Progenitor cell of endocrine pancreas (in vitro differentiated cells): Measurements from ENCODE around the gene ZCCHC4. TPM values are rescaled to one million over a fixed set of nuclear protein-coding genes. Genes with fewer than 3 reads are reported as not detected.
"Not testable (repeated sequence)": the region's sequence is repeated elsewhere in the genome, so short reads cannot be mapped to it uniquely, and the experiment has no call there.

ENCODE experiments used
- DNase-seq: peaks from one replicate; pipeline ENCODE4 v3.0.0; 2021; ENCODE audit warnings: low spot score; ENCODE audit not compliant: unreplicated experiment
- H3K27ac Mint-ChIP-seq: 2 replicates; pipeline ENCODE4 v1.8.0; 2021; ENCODE audit warnings: mild to moderate bottlenecking, moderate library complexity, mixed read lengths
- H3K27me3 Mint-ChIP-seq: 2 replicates; pipeline ENCODE4 v1.8.0; 2021; ENCODE audit warnings: mixed read lengths
- H3K36me3 Mint-ChIP-seq: 2 replicates; pipeline ENCODE4 v1.8.0; 2022; ENCODE audit warnings: mixed read lengths; ENCODE audit not compliant: insufficient read depth
- H3K4me1 Mint-ChIP-seq: 2 replicates; pipeline ENCODE4 v1.8.0; 2021; ENCODE audit warnings: low read depth, mixed read lengths
- H3K4me3 Mint-ChIP-seq: 2 replicates; pipeline ENCODE4 v1.8.0; 2021; ENCODE audit warnings: low read depth, mild to moderate bottlenecking, moderate library complexity, mixed read lengths
- H3K9me3 Mint-ChIP-seq: 2 replicates; pipeline ENCODE4 v1.8.0; 2021; ENCODE audit warnings: low read depth, mixed read lengths
- total RNA-seq: library from RNA; stranded (reverse); gene quantifications from 2 replicates; pipeline ENCODE4 v1.2.1, GENCODE V29; 2021
- TF ChIP-seq, protein P1 (sequence below): fragments of 200-600 bp; sonication (generic); IDR thresholded peaks from one replicate; pipeline ENCODE4 v1.5.0; 2021; ENCODE audit warnings: antibody characterized with exemption, mild to moderate bottlenecking; ENCODE audit not compliant: unreplicated experiment

ZCCHC4 gene
- total RNA-seq, 1 donor from 2014 or later: 12.1 TPM

DNA sequence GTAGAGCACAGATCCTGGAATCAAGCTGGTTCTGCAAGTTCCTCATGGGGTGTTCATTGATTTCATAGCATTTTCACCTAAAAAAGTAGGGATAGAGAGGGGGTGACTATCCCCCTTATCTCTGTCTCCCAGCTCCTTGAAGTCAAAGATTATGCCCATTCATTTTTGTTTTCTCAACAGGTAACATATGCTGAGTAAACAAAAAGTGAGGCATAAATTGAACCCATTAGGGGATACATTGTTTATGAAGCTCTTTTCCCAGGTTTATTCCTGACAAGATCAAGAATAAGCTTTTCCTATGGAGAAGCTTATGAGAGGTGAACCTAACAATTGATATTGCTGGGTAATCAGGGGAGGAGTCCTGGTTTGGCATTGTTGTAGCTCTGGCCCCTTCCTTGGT lies 55.3 kb downstream of the ZCCHC4 start:
- DNase-seq: no peak
- Mint-ChIP-seq H3K36me3 (no peaks in the 10 kb centered on the region), H3K4me3 (no peak overlapping the region), H3K27ac (no peak overlapping the region), H3K4me1 (peaks cover 34% of the 10 kb centered on the region), H3K9me3 (no peaks in the 10 kb centered on the region), H3K27me3 (no peaks in the 10 kb centered on the region)
- TF ChIP-seq, protein P1, sequence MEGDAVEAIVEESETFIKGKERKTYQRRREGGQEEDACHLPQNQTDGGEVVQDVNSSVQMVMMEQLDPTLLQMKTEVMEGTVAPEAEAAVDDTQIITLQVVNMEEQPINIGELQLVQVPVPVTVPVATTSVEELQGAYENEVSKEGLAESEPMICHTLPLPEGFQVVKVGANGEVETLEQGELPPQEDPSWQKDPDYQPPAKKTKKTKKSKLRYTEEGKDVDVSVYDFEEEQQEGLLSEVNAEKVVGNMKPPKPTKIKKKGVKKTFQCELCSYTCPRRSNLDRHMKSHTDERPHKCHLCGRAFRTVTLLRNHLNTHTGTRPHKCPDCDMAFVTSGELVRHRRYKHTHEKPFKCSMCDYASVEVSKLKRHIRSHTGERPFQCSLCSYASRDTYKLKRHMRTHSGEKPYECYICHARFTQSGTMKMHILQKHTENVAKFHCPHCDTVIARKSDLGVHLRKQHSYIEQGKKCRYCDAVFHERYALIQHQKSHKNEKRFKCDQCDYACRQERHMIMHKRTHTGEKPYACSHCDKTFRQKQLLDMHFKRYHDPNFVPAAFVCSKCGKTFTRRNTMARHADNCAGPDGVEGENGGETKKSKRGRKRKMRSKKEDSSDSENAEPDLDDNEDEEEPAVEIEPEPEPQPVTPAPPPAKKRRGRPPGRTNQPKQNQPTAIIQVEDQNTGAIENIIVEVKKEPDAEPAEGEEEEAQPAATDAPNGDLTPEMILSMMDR: no peak

DNA sequence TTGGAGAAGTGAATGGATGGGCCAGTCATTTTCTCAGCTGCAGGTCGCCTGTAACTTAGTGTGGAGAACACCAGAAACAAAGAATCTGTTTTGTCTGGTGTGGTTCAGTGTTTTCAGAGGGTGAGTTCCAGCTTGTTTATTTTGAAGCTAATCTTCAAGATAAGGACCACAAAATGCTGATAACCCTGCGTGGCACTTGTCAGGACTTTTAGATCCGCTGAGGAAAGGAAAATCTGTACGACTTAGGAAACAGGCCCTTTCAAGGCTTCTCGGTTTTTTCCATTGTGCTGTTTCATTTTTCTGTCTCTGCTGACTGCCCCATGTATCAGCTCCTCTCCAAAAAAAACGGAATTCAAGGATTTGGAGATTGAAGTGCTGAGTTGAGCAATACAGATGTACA lies 55.7 kb downstream of the ZCCHC4 start:
- Mint-ChIP-seq H3K4me3 (no peak overlapping the region), H3K9me3 (no peaks in the 10 kb centered on the region), H3K36me3 (no peaks in the 10 kb centered on the region), H3K4me1 (peaks cover 39% of the 10 kb centered on the region), H3K27me3 (no peaks in the 10 kb centered on the region), H3K27ac (peak overlapping the region; percentile 50)
- TF ChIP-seq, protein P1: no peak
- DNase-seq: no peak

DNA sequence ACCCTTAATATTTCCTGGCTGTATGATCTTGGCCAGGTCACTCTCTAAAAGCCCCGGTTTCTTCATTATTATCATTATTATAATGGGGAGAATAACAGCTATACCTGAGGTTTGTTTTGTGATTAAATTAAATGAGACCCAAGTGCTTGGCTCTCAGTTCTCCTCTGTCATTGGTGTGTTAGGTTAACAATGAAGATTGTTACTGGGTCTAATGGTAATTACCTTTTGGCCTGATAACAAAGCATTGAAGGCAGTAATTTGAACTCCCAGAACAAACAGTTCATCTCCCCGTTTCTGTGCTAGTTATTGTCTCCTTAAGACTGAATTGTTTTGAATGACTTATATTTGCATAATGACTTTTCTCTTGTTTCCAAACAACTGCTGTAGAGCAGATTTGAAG lies 57.7 kb downstream of the ZCCHC4 start:
- TF ChIP-seq, protein P1: no peak
- Mint-ChIP-seq H3K4me1 (peaks cover 48% of the 10 kb centered on the region), H3K27ac (no peak overlapping the region), H3K9me3 (no peaks in the 10 kb centered on the region), H3K36me3 (no peaks in the 10 kb centered on the region), H3K27me3 (no peaks in the 10 kb centered on the region), H3K4me3 (no peak overlapping the region)
- DNase-seq: no peak

DNA sequence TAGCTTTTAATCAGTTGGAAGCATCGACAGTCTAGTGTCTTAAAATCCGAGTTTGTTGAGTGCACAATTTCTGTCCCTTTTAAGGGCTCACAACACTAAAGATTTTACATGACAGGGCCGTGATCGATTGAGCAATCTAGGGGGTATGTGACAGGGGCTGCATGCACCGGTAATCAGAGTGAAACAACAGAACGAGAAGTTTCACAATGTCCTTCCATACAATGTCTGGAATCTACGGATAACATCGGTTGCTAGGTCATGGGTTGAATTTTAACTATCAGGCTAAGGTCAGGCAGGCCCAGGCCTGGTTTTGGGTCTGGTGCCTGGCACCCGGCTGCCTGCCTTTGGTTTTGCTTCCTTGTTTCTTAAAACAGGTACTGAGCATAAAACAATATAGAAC lies 60.0 kb downstream of the ZCCHC4 start:
- not testable (repeated sequence) for H3K27me3 Mint-ChIP-seq, H3K9me3 Mint-ChIP-seq, H3K36me3 Mint-ChIP-seq, DNase-seq, H3K4me3 Mint-ChIP-seq
- H3K4me1 Mint-ChIP-seq: peaks cover 48% of the 10 kb centered on the region
- peak overlapping the region; percentile 76 for H3K27ac Mint-ChIP-seq

DNA sequence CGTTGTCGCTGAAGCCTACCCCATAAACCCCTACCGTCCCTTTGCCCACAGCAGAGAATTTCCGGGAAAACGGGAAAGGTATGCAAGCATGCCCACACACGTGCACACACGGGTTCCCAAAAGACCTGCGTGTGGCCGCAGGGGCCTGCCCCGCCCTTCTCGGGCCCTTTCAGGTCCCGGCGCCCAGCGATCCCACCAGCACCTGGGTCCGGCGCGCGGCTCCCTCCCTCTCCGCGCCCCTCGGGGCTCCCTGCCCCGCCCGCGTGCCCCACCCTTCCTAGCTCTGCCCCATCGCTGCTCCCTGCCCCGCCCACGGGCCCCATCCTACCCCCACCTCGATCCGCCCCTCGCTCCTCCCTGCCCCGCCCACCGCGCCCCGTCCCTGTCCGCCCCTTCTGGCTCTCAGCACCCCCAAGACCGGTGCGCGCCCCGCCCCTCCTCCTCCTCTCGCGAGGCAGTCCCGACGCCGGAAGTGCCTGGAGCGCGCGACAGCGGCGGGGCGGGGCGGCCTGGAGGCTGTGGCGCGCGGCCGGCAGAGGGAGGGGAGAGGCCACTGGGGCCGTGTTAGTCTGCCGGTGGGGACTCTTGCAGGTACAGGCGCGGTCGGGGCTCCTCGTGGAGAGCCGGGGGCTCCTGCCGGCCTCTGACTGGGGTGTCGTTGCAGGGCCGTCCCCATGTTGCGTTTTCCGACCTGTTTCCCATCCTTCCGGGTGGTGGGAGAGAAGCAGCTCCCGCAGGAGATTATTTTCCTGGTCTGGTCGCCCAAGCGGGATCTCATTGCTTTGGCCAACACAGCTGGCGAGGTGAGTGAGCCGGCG lies 64.4 kb downstream of the ZCCHC4 start, which contains the start of gene ANAPC4:
Gene ANAPC4, plus strand, starts transcription at position 510 of the 818 bp plus-strand sequence. Its CDS starts 165 bp downstream, at position 675.
- no peak within 1 kb of the TSS for H3K4me3 Mint-ChIP-seq
- H3K27ac Mint-ChIP-seq: peak within 1 kb of the TSS; percentile 89
- H3K36me3 Mint-ChIP-seq: peaks cover 4% of the 10 kb centered on the region
- DNase-seq: peak; percentile 87
- H3K4me1 Mint-ChIP-seq: peaks cover 23% of the 10 kb centered on the region
- TF ChIP-seq, protein P1: no peak
- H3K9me3 Mint-ChIP-seq: no peaks in the 10 kb centered on the region
- H3K27me3 Mint-ChIP-seq: no peaks in the 10 kb centered on the region
